Adipocyte (in vitro differentiated cells): ENCODE measurements around the gene IRGC.
A peak's percentile ranks its signal among the peaks of the same experiment; 100 is the strongest.

Experiments
- DNase-seq: peaks from one replicate; pipeline ENCODE4 v3.0.0-alpha.2; 2015; ENCODE audit warnings: low read depth
- H3K27me3 ChIP-seq: replicated peaks from 2 replicates; pipeline ENCODE4 v1.7.0; 2013; ENCODE audit warnings: mild to moderate bottlenecking, low read length, moderate library complexity; ENCODE audit not compliant: control insufficient read depth, insufficient read depth
- H3K36me3 ChIP-seq: 2 replicates; pipeline ENCODE4 v1.7.0; 2013; ENCODE audit warnings: low read length, mild to moderate bottlenecking, moderate library complexity; ENCODE audit not compliant: control insufficient read depth, insufficient read depth, severe bottlenecking
- H3K4me1 ChIP-seq: 2 replicates; pipeline ENCODE4 v1.7.0; 2013; ENCODE audit warnings: mild to moderate bottlenecking, low read length, moderate library complexity; ENCODE audit not compliant: control insufficient read depth, insufficient read depth
- H3K4me3 ChIP-seq: 2 replicates; pipeline ENCODE4 v1.7.0; 2013; ENCODE audit warnings: mild to moderate bottlenecking, low read length, moderate library complexity
- H3K9ac ChIP-seq: 2 replicates; pipeline ENCODE4 v1.7.0; 2013; ENCODE audit warnings: mild to moderate bottlenecking, low read length, moderate library complexity
- H3K9me3 ChIP-seq: 2 replicates; pipeline ENCODE4 v1.7.0; 2013; ENCODE audit warnings: mild to moderate bottlenecking, low read length, moderate library complexity; ENCODE audit not compliant: control insufficient read depth

Gene IRGC

GRCh38 chr19:43726736-43727592, 11.1 kb downstream of the IRGC start:
- no peak overlapping the region for H3K4me3 ChIP-seq
- no peaks in the 10 kb centered on the region for H3K27me3 ChIP-seq
- H3K36me3 ChIP-seq, result peaks cover 38% of the 10 kb centered on the region
- DNase-seq, result no peak
- peaks cover 14% of the 10 kb centered on the region for H3K4me1 ChIP-seq
- no peaks in the 10 kb centered on the region for H3K9me3 ChIP-seq
- no peak overlapping the region for H3K9ac ChIP-seq

GRCh38 chr19:43727593-43727853, 11.6 kb downstream of the IRGC start:
- no peaks in the 10 kb centered on the region for H3K9me3 ChIP-seq
- peaks cover 42% of the 10 kb centered on the region for H3K36me3 ChIP-seq
- H3K4me3 ChIP-seq, result no peak overlapping the region
- DNase-seq, result no peak
- peaks cover 19% of the 10 kb centered on the region for H3K4me1 ChIP-seq
- H3K27me3 ChIP-seq, result no peaks in the 10 kb centered on the region
- no peak overlapping the region for H3K9ac ChIP-seq

GRCh38 chr19:43729919-43730318, 14.0 kb downstream of the IRGC start:
- no peak overlapping the region for H3K4me3 ChIP-seq
- H3K9me3 ChIP-seq, result no peaks in the 10 kb centered on the region
- no peak overlapping the region for H3K9ac ChIP-seq
- H3K27me3 ChIP-seq, result no peaks in the 10 kb centered on the region
- peaks cover 20% of the 10 kb centered on the region for H3K4me1 ChIP-seq
- no peak for DNase-seq
- peaks cover 62% of the 10 kb centered on the region for H3K36me3 ChIP-seq

- DNase-seq, result no peak
- H3K36me3 ChIP-seq, result peaks cover 70% of the 10 kb centered on the region
These were observed 15.5 kb downstream of the IRGC start for GRCh38 chr19:43731346-43731745.

GRCh38 chr19:43731846-43732245, 16.0 kb downstream of the IRGC start:
- DNase-seq, result peak; percentile 56
- Histone ChIP-seq H3K4me1 (peaks cover 28% of the 10 kb centered on the region), H3K9ac (no peak overlapping the region), H3K4me3 (no peak overlapping the region), H3K36me3 (peaks cover 75% of the 10 kb centered on the region), H3K9me3 (no peaks in the 10 kb centered on the region), H3K27me3 (no peaks in the 10 kb centered on the region)

More at GRCh38 chr19:43731346-43731745, 15.5 kb downstream of the IRGC start:
- Histone ChIP-seq H3K4me1 (peaks cover 26% of the 10 kb centered on the region), H3K9me3 (no peaks in the 10 kb centered on the region), H3K9ac (no peak overlapping the region), H3K4me3 (no peak overlapping the region), H3K27me3 (no peaks in the 10 kb centered on the region)

GRCh38 chr19:43735013-43735412, 19.1 kb downstream of the IRGC start:
- H3K4me1 ChIP-seq, result peaks cover 23% of the 10 kb centered on the region
- H3K9ac ChIP-seq, result no peak overlapping the region
- DNase-seq, result no peak
- no peaks in the 10 kb centered on the region for H3K9me3 ChIP-seq
- peaks cover 82% of the 10 kb centered on the region for H3K36me3 ChIP-seq
- no peaks in the 10 kb centered on the region for H3K27me3 ChIP-seq
- no peak overlapping the region for H3K4me3 ChIP-seq

GRCh38 chr19:43735957-43736356, 20.1 kb downstream of the IRGC start:
- Histone ChIP-seq H3K27me3 (no peaks in the 10 kb centered on the region), H3K4me3 (no peak overlapping the region), H3K4me1 (peaks cover 23% of the 10 kb centered on the region), H3K9me3 (no peaks in the 10 kb centered on the region), H3K9ac (no peak overlapping the region), H3K36me3 (peaks cover 85% of the 10 kb centered on the region)
- peak; percentile 43 for DNase-seq

GRCh38 chr19:43738780-43739211, 22.9 kb downstream of the IRGC start:
- Histone ChIP-seq H3K4me3 (no peak overlapping the region), H3K36me3 (peaks cover 84% of the 10 kb centered on the region), H3K27me3 (no peaks in the 10 kb centered on the region), H3K9me3 (no peaks in the 10 kb centered on the region), H3K4me1 (peaks cover 17% of the 10 kb centered on the region), H3K9ac (peak overlapping the region; percentile 1)
- DNase-seq, result no peak

- H3K4me1 ChIP-seq, result peaks cover 17% of the 10 kb centered on the region
These were observed 23.8 kb downstream of the IRGC start for GRCh38 chr19:43739439-43740235.

GRCh38 chr19:43741075-43741825, 25.4 kb downstream of the IRGC start:
- H3K4me3 ChIP-seq, result no peak overlapping the region
- no peak for DNase-seq
- no peak overlapping the region for H3K9ac ChIP-seq
- H3K36me3 ChIP-seq, result peaks cover 87% of the 10 kb centered on the region
- no peaks in the 10 kb centered on the region for H3K9me3 ChIP-seq
- H3K27me3 ChIP-seq, result no peaks in the 10 kb centered on the region
- H3K4me1 ChIP-seq, result peaks cover 12% of the 10 kb centered on the region

More at GRCh38 chr19:43739439-43740235, 23.8 kb downstream of the IRGC start:
- Histone ChIP-seq H3K36me3 (peaks cover 84% of the 10 kb centered on the region), H3K9ac (peak overlapping the region; percentile 1), H3K4me3 (no peak overlapping the region), H3K27me3 (no peaks in the 10 kb centered on the region), H3K9me3 (no peaks in the 10 kb centered on the region)
- no peak for DNase-seq

- Histone ChIP-seq H3K36me3 (peaks cover 88% of the 10 kb centered on the region), H3K27me3 (no peaks in the 10 kb centered on the region), H3K4me3 (no peak overlapping the region), H3K4me1 (peaks cover 9% of the 10 kb centered on the region), H3K9ac (no peak overlapping the region), H3K9me3 (no peaks in the 10 kb centered on the region)
- DNase-seq, result no peak
These were observed 27.2 kb downstream of the IRGC start for GRCh38 chr19:43743059-43743458.
